ENCODE measurements around the gene FAM227B. TPM values are rescaled to one million over a fixed set of nuclear protein-coding genes. Genes with fewer than 3 reads are reported as not detected.
"Not testable (repeated sequence)": the region's sequence is repeated elsewhere in the genome, so short reads cannot be mapped to it uniquely, and the experiment has no call there.

The FAM227B gene
- polyA plus RNA-seq, 1 donor (not counting 4 experiments of a cell fraction or from before 2014, with no cell fraction given) = 7.2 TPM

- dilution Hi-C loops (cut with MboI; ENCODE audit: extremely low pct_ligation_motif_present, low sequenced_read_pairs) = no loop called here
- FAIRE-seq = no peak
Measured at GRCh38 chr15:49471733-49472132, 148.9 kb downstream of the FAM227B start.

DNA sequence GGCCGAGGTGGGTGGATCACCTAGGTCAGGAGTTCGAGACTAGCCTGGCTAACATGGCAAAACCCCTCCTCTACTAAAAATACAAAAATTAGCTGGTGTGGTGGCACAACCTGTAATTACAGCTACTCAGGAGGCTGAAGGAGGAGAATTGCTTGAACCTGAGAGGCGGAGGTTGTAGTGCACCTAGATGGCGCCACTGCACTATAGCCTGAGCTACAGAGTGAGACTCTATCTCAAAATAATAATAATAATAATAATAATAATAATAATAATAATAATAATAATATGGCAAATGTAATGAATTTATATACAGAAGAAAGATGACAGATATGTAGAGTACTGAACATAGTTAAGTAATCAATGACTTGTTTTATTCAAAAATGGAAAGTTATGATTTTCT, 149.4 kb downstream of the FAM227B start:
- H3K4me3 ChIP-seq (ENCODE audit: control insufficient read depth in 2 of 3, extremely low read depth in 1 of 3, insufficient read depth in 2 of 3, low read depth in 1 of 3, low read length in 3 of 3); FAIRE-seq; H3K27ac ChIP-seq (ENCODE audit: control insufficient read depth, insufficient read depth, low read length); H2AFZ ChIP-seq (ENCODE audit: control insufficient read depth, low read length); H3K9ac ChIP-seq (ENCODE audit: control insufficient read depth, extremely low read depth, insufficient read depth, low read length); H3K27me3 ChIP-seq (ENCODE audit: control insufficient read depth, extremely low read depth, insufficient read depth, low read length); H3K9me3 ChIP-seq (ENCODE audit: control insufficient read depth, low read depth, low read length); H3K36me3 ChIP-seq (ENCODE audit: control insufficient read depth in 2 of 2, extremely low read depth in 1 of 2, insufficient read depth in 2 of 2, low read length in 2 of 2); H3K9me1 ChIP-seq (ENCODE audit: control insufficient read depth, extremely low read depth, insufficient read depth, low read length); H3K79me2 ChIP-seq (ENCODE audit: control insufficient read depth, insufficient read depth, low read length); H3K4me1 ChIP-seq (ENCODE audit: control insufficient read depth, extremely low read depth, insufficient read depth, low read length); dilution Hi-C loops (cut with MboI; ENCODE audit: extremely low pct_ligation_motif_present, low sequenced_read_pairs); H4K20me1 ChIP-seq (ENCODE audit: control insufficient read depth, extremely low read depth, insufficient read depth, low read length); DNase-seq (ENCODE audit: low read depth, low spot score); H3K4me2 ChIP-seq (ENCODE audit: control insufficient read depth, extremely low read depth, insufficient read depth, low read depth, low read length): not testable (repeated sequence)
- TF ChIP-seq, protein P1, sequence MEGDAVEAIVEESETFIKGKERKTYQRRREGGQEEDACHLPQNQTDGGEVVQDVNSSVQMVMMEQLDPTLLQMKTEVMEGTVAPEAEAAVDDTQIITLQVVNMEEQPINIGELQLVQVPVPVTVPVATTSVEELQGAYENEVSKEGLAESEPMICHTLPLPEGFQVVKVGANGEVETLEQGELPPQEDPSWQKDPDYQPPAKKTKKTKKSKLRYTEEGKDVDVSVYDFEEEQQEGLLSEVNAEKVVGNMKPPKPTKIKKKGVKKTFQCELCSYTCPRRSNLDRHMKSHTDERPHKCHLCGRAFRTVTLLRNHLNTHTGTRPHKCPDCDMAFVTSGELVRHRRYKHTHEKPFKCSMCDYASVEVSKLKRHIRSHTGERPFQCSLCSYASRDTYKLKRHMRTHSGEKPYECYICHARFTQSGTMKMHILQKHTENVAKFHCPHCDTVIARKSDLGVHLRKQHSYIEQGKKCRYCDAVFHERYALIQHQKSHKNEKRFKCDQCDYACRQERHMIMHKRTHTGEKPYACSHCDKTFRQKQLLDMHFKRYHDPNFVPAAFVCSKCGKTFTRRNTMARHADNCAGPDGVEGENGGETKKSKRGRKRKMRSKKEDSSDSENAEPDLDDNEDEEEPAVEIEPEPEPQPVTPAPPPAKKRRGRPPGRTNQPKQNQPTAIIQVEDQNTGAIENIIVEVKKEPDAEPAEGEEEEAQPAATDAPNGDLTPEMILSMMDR (optimal IDR thresholded peaks at IDR 0.05 in 1 of 3, IDR thresholded peaks at IDR 0.05 in 1 of 3, conservative IDR thresholded peaks at IDR 0.05 in 1 of 3; ENCODE audit: extremely low read depth in 1 of 3, insufficient read depth in 2 of 3, low read length in 3 of 3) = peak in 2 of 3 experiments; percentile 58 to 67

More at GRCh38 chr15:49471733-49472132, 148.9 kb downstream of the FAM227B start:
- Histone ChIP-seq H3K9me1 (ENCODE audit: control insufficient read depth, extremely low read depth, insufficient read depth, low read length) (no peaks in the 10 kb centered on the region), H4K20me1 (ENCODE audit: control insufficient read depth, extremely low read depth, insufficient read depth, low read length) (no peaks in the 10 kb centered on the region), H3K27ac (ENCODE audit: control insufficient read depth, insufficient read depth, low read length) (no peak overlapping the region), H3K4me1 (ENCODE audit: control insufficient read depth, extremely low read depth, insufficient read depth, low read length) (no peaks in the 10 kb centered on the region), H3K27me3 (ENCODE audit: control insufficient read depth, extremely low read depth, insufficient read depth, low read length) (no peaks in the 10 kb centered on the region), H3K79me2 (ENCODE audit: control insufficient read depth, insufficient read depth, low read length) (no peaks in the 10 kb centered on the region), H2AFZ (ENCODE audit: control insufficient read depth, low read length) (no peak overlapping the region), H3K4me2 (ENCODE audit: control insufficient read depth, extremely low read depth, insufficient read depth, low read depth, low read length) (no peak overlapping the region), H3K9ac (ENCODE audit: control insufficient read depth, extremely low read depth, insufficient read depth, low read length) (no peak overlapping the region), H3K4me3 (ENCODE audit: control insufficient read depth in 2 of 3, extremely low read depth in 1 of 3, insufficient read depth in 2 of 3, low read depth in 1 of 3, low read length in 3 of 3) (no peak overlapping the region), H3K9me3 (ENCODE audit: control insufficient read depth, low read depth, low read length) (no peaks in the 10 kb centered on the region), H3K36me3 (ENCODE audit: control insufficient read depth in 2 of 2, extremely low read depth in 1 of 2, insufficient read depth in 2 of 2, low read length in 2 of 2) (no peaks in the 10 kb centered on the region)
- no peak for DNase-seq (ENCODE audit: low read depth, low spot score)
- TF ChIP-seq, protein P1 (optimal IDR thresholded peaks at IDR 0.05 in 1 of 3, IDR thresholded peaks at IDR 0.05 in 1 of 3, conservative IDR thresholded peaks at IDR 0.05 in 1 of 3; ENCODE audit: extremely low read depth in 1 of 3, insufficient read depth in 2 of 3, low read length in 3 of 3) = no peak
- TF ChIP-seq EZH2 (IDR thresholded peaks at IDR 0.05; ENCODE audit: low read length) = no peak
